GM18508 (cell line): Measurements from ENCODE around the gene IPO11.

Experiments
- ATAC-seq: cut with Tn5 transposase; IDR thresholded peaks from one replicate; pipeline ENCODE4 v1.9.1; 2021; ENCODE audit warnings: moderate number of reproducible peaks; ENCODE audit not compliant: insufficient read depth, unreplicated experiment

The IPO11 gene

GRCh38 chr5:62432621-62433064 is 20.1 kb downstream of the IPO11 start:
- ATAC-seq: no peak

GRCh38 chr5:62448528-62448927 is 36.0 kb downstream of the IPO11 start:
- ATAC-seq: no peak

GRCh38 chr5:62450259-62450658 is 37.7 kb downstream of the IPO11 start:
- ATAC-seq: no peak

GRCh38 chr5:62457071-62457470 is 44.5 kb downstream of the IPO11 start:
- no peak for ATAC-seq

GRCh38 chr5:62460578-62460983 is 48.0 kb downstream of the IPO11 start:
- ATAC-seq: peak; percentile 77

- ATAC-seq: no peak
Measured at GRCh38 chr5:62461561-62461960, 49.0 kb downstream of the IPO11 start.

GRCh38 chr5:62465985-62466925 is 53.7 kb downstream of the IPO11 start:
- no peak for ATAC-seq

- ATAC-seq: no peak
Measured at GRCh38 chr5:62473209-62473608, 60.6 kb downstream of the IPO11 start.

- ATAC-seq: no peak
Measured at GRCh38 chr5:62475072-62475471, 62.5 kb downstream of the IPO11 start.

- no peak for ATAC-seq
Measured at GRCh38 chr5:62477801-62478200, 65.2 kb downstream of the IPO11 start.

- ATAC-seq: no peak
Measured at GRCh38 chr5:62483556-62483955, 71.0 kb downstream of the IPO11 start.

GRCh38 chr5:62486672-62487071 is 74.1 kb downstream of the IPO11 start:
- ATAC-seq: no peak

GRCh38 chr5:62488531-62488930 is 76.0 kb downstream of the IPO11 start:
- no peak for ATAC-seq

GRCh38 chr5:62489471-62489870 is 76.9 kb downstream of the IPO11 start:
- ATAC-seq: no peak

GRCh38 chr5:62494772-62495171 is 82.2 kb downstream of the IPO11 start:
- ATAC-seq: no peak

- no peak for ATAC-seq
Measured at GRCh38 chr5:62496876-62497275, 84.3 kb downstream of the IPO11 start.

GRCh38 chr5:62498961-62499360 is 86.4 kb downstream of the IPO11 start:
- no peak for ATAC-seq

- ATAC-seq: no peak
Measured at GRCh38 chr5:62499756-62500155, 87.2 kb downstream of the IPO11 start.

- no peak for ATAC-seq
Measured at GRCh38 chr5:62502456-62503101, 90.0 kb downstream of the IPO11 start.

- no peak for ATAC-seq
Measured at GRCh38 chr5:62504129-62504528, 91.6 kb downstream of the IPO11 start.

- no peak for ATAC-seq
Measured at GRCh38 chr5:62506659-62507460, 94.3 kb downstream of the IPO11 start.
